H9 (cell line): ENCODE measurements around the gene FDX2. TPM values are rescaled to one million over a fixed set of nuclear protein-coding genes. Genes with fewer than 3 reads are reported as not detected.
A peak's percentile ranks its signal among the peaks of the same experiment; 100 is the strongest.

Experiments used
- DNase-seq: peaks from one replicate; pipeline ENCODE4 v3.0.0-alpha.2; 2017
- H2AFZ ChIP-seq: one replicate; pipeline ENCODE4 v1.6.1; 2013; ENCODE audit warnings: mild to moderate bottlenecking, low read length, control low read depth, moderate library complexity
- H2AK5ac ChIP-seq: 2 replicates; pipeline ENCODE4 v1.6.1; 2013; ENCODE audit warnings: low read length, control low read depth, mixed read lengths; ENCODE audit not compliant: insufficient read length
- H2BK120ac ChIP-seq: one replicate; pipeline ENCODE4 v1.6.1; 2013; ENCODE audit warnings: low read depth, mild to moderate bottlenecking, low read length, control low read depth, inconsistent platforms; ENCODE audit not compliant: poor library complexity, severe bottlenecking
- H2BK12ac ChIP-seq: 2 replicates; pipeline ENCODE4 v1.6.1; 2013; ENCODE audit warnings: low read length, control low read depth, mixed read lengths, low read depth; ENCODE audit not compliant: insufficient read length
- H2BK15ac ChIP-seq: 2 replicates; pipeline ENCODE4 v1.6.1; 2013; ENCODE audit warnings: low read depth, low read length, control low read depth
- H2BK20ac ChIP-seq: one replicate; pipeline ENCODE4 v1.6.1; 2013; ENCODE audit warnings: low read depth, mild to moderate bottlenecking, low read length, control low read depth, inconsistent platforms; ENCODE audit not compliant: poor library complexity, severe bottlenecking
- H2BK5ac ChIP-seq: 2 replicates; pipeline ENCODE4 v1.6.1; 2013; ENCODE audit warnings: low read length, control low read depth, mixed read lengths; ENCODE audit not compliant: insufficient read length
- H3K14ac ChIP-seq: 2 replicates; pipeline ENCODE4 v1.6.1; 2013; ENCODE audit warnings: low read length, control low read depth; ENCODE audit not compliant: insufficient read depth
- H3K18ac ChIP-seq: 2 replicates; pipeline ENCODE4 v1.6.1; 2013; ENCODE audit warnings: low read depth, mild to moderate bottlenecking, mixed read lengths, low read length, control low read depth; ENCODE audit not compliant: insufficient read length
- H3K23ac ChIP-seq: 2 replicates; pipeline ENCODE4 v1.6.1; 2013; ENCODE audit warnings: low read length, control low read depth, mixed read lengths, low read depth; ENCODE audit not compliant: insufficient read length
- H3K23me2 ChIP-seq: 2 replicates; pipeline ENCODE4 v1.6.1; 2013; ENCODE audit warnings: low read depth, mild to moderate bottlenecking, mixed read lengths, low read length, control low read depth; ENCODE audit not compliant: insufficient read length, poor library complexity, severe bottlenecking
- H3K27ac ChIP-seq: 2 replicates; pipeline ENCODE4 v1.5.1; 2013; ENCODE audit warnings: low read length, control low read depth, mixed read lengths, low read depth; ENCODE audit not compliant: insufficient read length
- H3K27me3 ChIP-seq: 2 replicates; pipeline ENCODE4 v1.6.1; 2013; ENCODE audit warnings: low read length, control low read depth, inconsistent platforms; ENCODE audit not compliant: insufficient read depth
- H3K4ac ChIP-seq: 2 replicates; pipeline ENCODE4 v1.6.1; 2013; ENCODE audit warnings: low read depth, mild to moderate bottlenecking, control low read depth, inconsistent platforms, low read length, moderate library complexity
- H3K4me1 ChIP-seq: 2 replicates; pipeline ENCODE4 v1.6.1; 2013; ENCODE audit warnings: low read length, control low read depth, inconsistent platforms; ENCODE audit not compliant: insufficient read depth
- H3K4me2 ChIP-seq: 2 replicates; pipeline ENCODE4 v1.6.1; 2013; ENCODE audit warnings: low read length, control low read depth, mixed read lengths; ENCODE audit not compliant: insufficient read length, insufficient read depth
- H3K56ac ChIP-seq: 2 replicates; pipeline ENCODE4 v1.6.1; 2013; ENCODE audit warnings: low read depth, mild to moderate bottlenecking, mixed read lengths, low read length, control low read depth; ENCODE audit not compliant: insufficient read length
- H3K79me1 ChIP-seq: 2 replicates; pipeline ENCODE4 v1.6.1; 2013; ENCODE audit warnings: low read depth, mild to moderate bottlenecking, moderate library complexity, low read length, control low read depth, inconsistent platforms; ENCODE audit not compliant: insufficient read depth, poor library complexity, severe bottlenecking
- H3K79me2 ChIP-seq: 2 replicates; pipeline ENCODE4 v1.6.1; 2013; ENCODE audit warnings: low read length, control low read depth, inconsistent platforms; ENCODE audit not compliant: insufficient read depth
- H3K9ac ChIP-seq: 2 replicates; pipeline ENCODE4 v1.6.1; 2013; ENCODE audit warnings: low read length, control low read depth, mixed read lengths; ENCODE audit not compliant: insufficient read length; ENCODE audit errors: extremely low read depth
- H3K9me3 ChIP-seq: one replicate; pipeline ENCODE4 v1.6.1; 2013; ENCODE audit warnings: low read depth, low read length, inconsistent platforms; ENCODE audit not compliant: control insufficient read depth
- H3T11ph ChIP-seq: one replicate; pipeline ENCODE4 v1.6.1; 2013; ENCODE audit warnings: mild to moderate bottlenecking, low read length, control low read depth, inconsistent platforms
- H4K20me1 ChIP-seq: one replicate; pipeline ENCODE4 v1.6.1; 2013; ENCODE audit not compliant: control insufficient read depth, insufficient read length, insufficient read depth
- H4K5ac ChIP-seq: 2 replicates; pipeline ENCODE4 v1.6.1; 2013; ENCODE audit warnings: low read depth, mild to moderate bottlenecking, mixed read lengths, low read length, control low read depth; ENCODE audit not compliant: insufficient read length
- H4K8ac ChIP-seq: replicated peaks from 2 replicates; pipeline ENCODE4 v1.6.1; 2013; ENCODE audit warnings: low read length, control low read depth, mixed read lengths, low read depth; ENCODE audit not compliant: insufficient read length
- H4K91ac ChIP-seq: 2 replicates; pipeline ENCODE4 v1.6.1; 2013; ENCODE audit warnings: low read depth, mild to moderate bottlenecking, moderate library complexity, mixed read lengths, low read length, control low read depth; ENCODE audit not compliant: insufficient read length
- H3K27ac Mint-ChIP-seq, 3 experiments: 2 replicates in 2 of 3; 3 replicates in 1 of 3; pipeline ENCODE4 v1.8.0; 2020 to 2021; ENCODE audit warnings: mixed read lengths in 3 of 3, mild to moderate bottlenecking in 1 of 3, moderate library complexity in 1 of 3
- H3K27me3 Mint-ChIP-seq: 2 replicates; pipeline ENCODE4 v1.8.0; 2021; ENCODE audit warnings: low read depth, mild to moderate bottlenecking, moderate library complexity, mixed read lengths
- H3K36me3 Mint-ChIP-seq, 3 experiments: 2 replicates in 2 of 3; 3 replicates in 1 of 3; pipeline ENCODE4 v1.8.0; 2020 to 2021; ENCODE audit warnings: low read depth in 3 of 3, mixed read lengths in 3 of 3; ENCODE audit not compliant: insufficient read depth in 1 of 3
- H3K4me1 Mint-ChIP-seq, 2 experiments: 2 replicates each; pipeline ENCODE4 v1.8.0; 2020; ENCODE audit warnings: mixed read lengths in 2 of 2
- H3K4me3 Mint-ChIP-seq, 2 experiments: 2 replicates in 1 of 2; 3 replicates in 1 of 2; pipeline ENCODE4 v1.8.0; 2020 to 2021; ENCODE audit warnings: mild to moderate bottlenecking in 2 of 2, mixed read lengths in 2 of 2, moderate library complexity in 1 of 2
- H3K9me3 Mint-ChIP-seq, 2 experiments: 2 replicates in 1 of 2; 3 replicates in 1 of 2; pipeline ENCODE4 v1.8.0; 2020; ENCODE audit warnings: mild to moderate bottlenecking in 2 of 2, mixed read lengths in 2 of 2, moderate library complexity in 1 of 2
- WGBS: extraction: QIAGEN DNeasy Blood & Tissue Kit; methylation state at CpG from one replicate; pipeline ENCODE4 v1.1.7; 2013; ENCODE audit warnings: missing lambda C conversion rate, low lambda C conversion rate, mixed read lengths; ENCODE audit not compliant: insufficient read length; ENCODE audit errors: extremely low coverage; 5-methylcytosine and 5-hydroxymethylcytosine counted together
- total RNA-seq: library from RNA; stranded (reverse); gene quantifications from 2 replicates; pipeline ENCODE4 v1.2.1, GENCODE V29; 2021
- TF ChIP-seq, protein P1 (sequence below): fragments of 200-600 bp; sonication (generic); conservative IDR thresholded peaks from 3 replicates; pipeline ENCODE4 v1.8.0; 2021; ENCODE audit warnings: antibody characterized with exemption, mild to moderate bottlenecking

Gene FDX2
- total RNA-seq, 1 experiment from 2014 or later = 27.7 TPM

DNA sequence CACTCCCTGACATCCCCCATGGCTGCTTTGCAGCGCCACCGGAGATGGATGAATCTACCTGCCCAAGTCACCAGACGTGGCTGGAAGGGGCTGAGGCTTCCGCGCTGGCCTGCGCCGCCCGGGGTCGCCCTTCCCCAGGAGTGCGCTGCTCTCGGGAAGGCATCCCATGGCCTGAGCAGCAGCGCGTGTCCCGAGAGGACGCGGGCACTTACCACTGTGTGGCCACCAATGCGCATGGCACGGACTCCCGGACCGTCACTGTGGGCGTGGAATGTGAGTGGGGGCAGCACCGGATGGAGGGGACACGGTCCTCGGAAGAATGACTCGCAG is 21.5 kb downstream of the FDX2 start:
- peak overlapping the region; percentile 3 for H3K4me2 ChIP-seq
- H3K4ac ChIP-seq = no peak overlapping the region
- H2BK5ac ChIP-seq = no peak overlapping the region
- Mint-ChIP-seq H3K4me1 (peaks cover 12 to 37% of the 10 kb centered on the region in 2 experiments), H3K27me3 (peaks cover 96% of the 10 kb centered on the region), H3K4me3 (peak overlapping the region in 1 of 2 experiments; percentile 59; a peak in 2 of 5 replicates), H3K27ac (no peak overlapping the region), H3K36me3 (no peaks in the 10 kb centered on the region; a peak in 3 of 7 replicates), H3K9me3 (peaks cover 0 to 2% of the 10 kb centered on the region in 2 experiments; a peak in 2 of 5 replicates)
- H2AFZ ChIP-seq = no peak overlapping the region
- no peak overlapping the region for H2BK20ac ChIP-seq
- TF ChIP-seq, protein P1, sequence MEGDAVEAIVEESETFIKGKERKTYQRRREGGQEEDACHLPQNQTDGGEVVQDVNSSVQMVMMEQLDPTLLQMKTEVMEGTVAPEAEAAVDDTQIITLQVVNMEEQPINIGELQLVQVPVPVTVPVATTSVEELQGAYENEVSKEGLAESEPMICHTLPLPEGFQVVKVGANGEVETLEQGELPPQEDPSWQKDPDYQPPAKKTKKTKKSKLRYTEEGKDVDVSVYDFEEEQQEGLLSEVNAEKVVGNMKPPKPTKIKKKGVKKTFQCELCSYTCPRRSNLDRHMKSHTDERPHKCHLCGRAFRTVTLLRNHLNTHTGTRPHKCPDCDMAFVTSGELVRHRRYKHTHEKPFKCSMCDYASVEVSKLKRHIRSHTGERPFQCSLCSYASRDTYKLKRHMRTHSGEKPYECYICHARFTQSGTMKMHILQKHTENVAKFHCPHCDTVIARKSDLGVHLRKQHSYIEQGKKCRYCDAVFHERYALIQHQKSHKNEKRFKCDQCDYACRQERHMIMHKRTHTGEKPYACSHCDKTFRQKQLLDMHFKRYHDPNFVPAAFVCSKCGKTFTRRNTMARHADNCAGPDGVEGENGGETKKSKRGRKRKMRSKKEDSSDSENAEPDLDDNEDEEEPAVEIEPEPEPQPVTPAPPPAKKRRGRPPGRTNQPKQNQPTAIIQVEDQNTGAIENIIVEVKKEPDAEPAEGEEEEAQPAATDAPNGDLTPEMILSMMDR = peak; percentile 59
- peaks cover 33% of the 10 kb centered on the region for H3K23me2 ChIP-seq
- H3K14ac ChIP-seq = no peak overlapping the region; the same call in 1 of the 2 replicates
- no peak overlapping the region for H3K23ac ChIP-seq
- H3K9me3 ChIP-seq = no peaks in the 10 kb centered on the region
- no peak overlapping the region for H4K8ac ChIP-seq
- H4K5ac ChIP-seq = no peak overlapping the region
- H3K27ac ChIP-seq = no peak overlapping the region
- no peak overlapping the region for H3T11ph ChIP-seq
- no peaks in the 10 kb centered on the region for H3K79me1 ChIP-seq
- no peak overlapping the region for H4K91ac ChIP-seq
- no peak overlapping the region for H2BK15ac ChIP-seq
- no peak overlapping the region for H2AK5ac ChIP-seq
- no peaks in the 10 kb centered on the region for H4K20me1 ChIP-seq
- no CpG with 5 or more reads among the region's 25 CpGs for WGBS
- no peak overlapping the region for H2BK120ac ChIP-seq
- no peak overlapping the region for H2BK12ac ChIP-seq
- no peak overlapping the region for H3K18ac ChIP-seq
- H3K56ac ChIP-seq = no peak overlapping the region
- no peaks in the 10 kb centered on the region for H3K79me2 ChIP-seq
- peak; percentile 74 for DNase-seq
- no peaks in the 10 kb centered on the region; the same call in 1 of the 2 replicates for H3K4me1 ChIP-seq
- no peak overlapping the region for H3K9ac ChIP-seq
- H3K27me3 ChIP-seq = peaks cover 58% of the 10 kb centered on the region
